Smooth muscle cell (in vitro differentiated cells): ENCODE results near the gene MFRP. TPM values are rescaled to one million over a fixed set of nuclear protein-coding genes. Genes with fewer than 3 reads are reported as not detected.

Source experiments
- DNase-seq: peaks from one replicate; lab custom pipeline; 2025; ENCODE audit not compliant: unreplicated experiment; lab: John Stamatoyannopoulos, UW
- H2AFZ ChIP-seq: fragments of 200-600 bp; sonication (generic); 2 replicates; pipeline ENCODE4 v1.6.0; 2016; ENCODE audit warnings: antibody characterized with exemption, low read depth, mild to moderate bottlenecking
- H3F3A ChIP-seq: fragments of 200-600 bp; sonication (generic); 2 replicates; pipeline ENCODE4 v1.6.0; 2017; ENCODE audit warnings: antibody characterized with exemption, low read depth
- H3K27ac ChIP-seq: fragments of 200-600 bp; sonication (generic); 2 replicates; pipeline ENCODE4 v1.5.1; 2016; ENCODE audit warnings: low read depth, mild to moderate bottlenecking
- H3K27me3 ChIP-seq: fragments of 200-600 bp; sonication (generic); 2 replicates; pipeline ENCODE4 v1.6.1; 2016; ENCODE audit warnings: low read depth, mild to moderate bottlenecking
- H3K36me3 ChIP-seq: fragments of 200-600 bp; sonication (generic); 2 replicates; pipeline ENCODE4 v1.5.1; 2016; ENCODE audit warnings: low read depth
- H3K4me1 ChIP-seq: fragments of 200-600 bp; sonication (generic); 2 replicates; pipeline ENCODE4 v1.5.1; 2016; ENCODE audit warnings: low read depth
- H3K4me2 ChIP-seq: fragments of 200-600 bp; sonication (generic); 2 replicates; pipeline ENCODE4 v1.6.0; 2016; ENCODE audit warnings: mild to moderate bottlenecking
- H3K4me3 ChIP-seq: fragments of 200-600 bp; sonication (generic); 2 replicates; pipeline ENCODE4 v1.5.1; 2016; ENCODE audit warnings: mild to moderate bottlenecking
- H3K79me2 ChIP-seq: fragments of 200-600 bp; sonication (generic); 2 replicates; pipeline ENCODE4 v1.6.0; 2016; ENCODE audit warnings: low read depth, mild to moderate bottlenecking
- H3K9ac ChIP-seq: fragments of 200-600 bp; sonication (generic); 2 replicates; pipeline ENCODE4 v1.6.0; 2016; ENCODE audit warnings: low read depth
- H3K9me3 ChIP-seq: fragments of 200-600 bp; sonication (generic); replicated peaks from 2 replicates; pipeline ENCODE4 v1.5.1; 2016; ENCODE audit warnings: low read depth
- H4K20me1 ChIP-seq: fragments of 200-600 bp; sonication (generic); 2 replicates; pipeline ENCODE4 v1.6.0; 2016; ENCODE audit warnings: low read depth
- WGBS: methylation state at CpG from one replicate; pipeline ENCODE4 v1.1.7; 2016; ENCODE audit warnings: low lambda C conversion rate; 5-methylcytosine and 5-hydroxymethylcytosine counted together
- polyA plus RNA-seq: library from polyadenylated mRNA; unstranded; fragments of >200 nt; fragmentation: Nextera tagmentation; extraction: Ambion mirVana; gene quantifications from 2 replicates; pipeline ENCODE4 v1.2.1, GENCODE V29; 2016
- total RNA-seq: library from RNA; depleted of rRNA; stranded (reverse); fragments of >200 nt; gene quantifications from 2 replicates; pipeline ENCODE4 v1.2.3, GENCODE V29; 2014
- TF ChIP-seq, protein P1 (sequence below): fragments of 200-600 bp; sonication (generic); IDR thresholded peaks from 2 replicates; pipeline ENCODE4 v1.5.1; 2017; ENCODE audit warnings: borderline replicate concordance, mild to moderate bottlenecking, antibody characterized with exemption; ENCODE audit not compliant: insufficient read depth, poor library complexity, severe bottlenecking

MFRP gene
- total and polyA plus RNA-seq, 2 experiments from 2014 or later = not detected

DNA sequence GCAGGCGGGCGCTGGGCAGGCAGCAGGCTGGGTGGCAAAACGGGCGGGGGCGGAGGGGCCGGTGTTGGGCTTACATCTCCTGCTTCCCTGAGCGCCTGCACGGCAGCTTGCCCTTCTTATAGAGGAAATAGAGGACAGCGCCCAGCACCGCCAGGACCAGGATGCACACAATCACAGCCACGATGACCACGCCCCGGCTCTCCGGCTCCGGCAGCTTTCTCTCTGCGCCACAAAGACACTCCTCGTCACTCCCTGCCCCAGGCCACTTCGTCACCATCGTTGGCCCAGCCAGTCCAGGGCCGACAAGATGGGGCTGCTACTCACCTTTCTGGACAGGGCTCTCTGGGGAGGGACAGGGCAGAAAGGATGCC is 35.8 kb downstream of the MFRP start:
- H3K4me2 ChIP-seq = no peak overlapping the region
- WGBS = 95% methylated on average over 20 of the region's 20 CpGs
- no peaks in the 10 kb centered on the region for H3K9me3 ChIP-seq
- H3K79me2 ChIP-seq = no peaks in the 10 kb centered on the region
- H3K36me3 ChIP-seq = no peaks in the 10 kb centered on the region
- no peak overlapping the region for H3K9ac ChIP-seq
- no peak overlapping the region for H3K4me3 ChIP-seq
- H4K20me1 ChIP-seq = no peaks in the 10 kb centered on the region
- no peak overlapping the region for H3K27ac ChIP-seq
- H2AFZ ChIP-seq = no peak overlapping the region
- H3F3A ChIP-seq = no peaks in the 10 kb centered on the region
- no peaks in the 10 kb centered on the region for H3K27me3 ChIP-seq
- TF ChIP-seq, protein P1, sequence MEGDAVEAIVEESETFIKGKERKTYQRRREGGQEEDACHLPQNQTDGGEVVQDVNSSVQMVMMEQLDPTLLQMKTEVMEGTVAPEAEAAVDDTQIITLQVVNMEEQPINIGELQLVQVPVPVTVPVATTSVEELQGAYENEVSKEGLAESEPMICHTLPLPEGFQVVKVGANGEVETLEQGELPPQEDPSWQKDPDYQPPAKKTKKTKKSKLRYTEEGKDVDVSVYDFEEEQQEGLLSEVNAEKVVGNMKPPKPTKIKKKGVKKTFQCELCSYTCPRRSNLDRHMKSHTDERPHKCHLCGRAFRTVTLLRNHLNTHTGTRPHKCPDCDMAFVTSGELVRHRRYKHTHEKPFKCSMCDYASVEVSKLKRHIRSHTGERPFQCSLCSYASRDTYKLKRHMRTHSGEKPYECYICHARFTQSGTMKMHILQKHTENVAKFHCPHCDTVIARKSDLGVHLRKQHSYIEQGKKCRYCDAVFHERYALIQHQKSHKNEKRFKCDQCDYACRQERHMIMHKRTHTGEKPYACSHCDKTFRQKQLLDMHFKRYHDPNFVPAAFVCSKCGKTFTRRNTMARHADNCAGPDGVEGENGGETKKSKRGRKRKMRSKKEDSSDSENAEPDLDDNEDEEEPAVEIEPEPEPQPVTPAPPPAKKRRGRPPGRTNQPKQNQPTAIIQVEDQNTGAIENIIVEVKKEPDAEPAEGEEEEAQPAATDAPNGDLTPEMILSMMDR = no peak
- H3K4me1 ChIP-seq = peaks cover 21% of the 10 kb centered on the region
- DNase-seq = no peak

DNA sequence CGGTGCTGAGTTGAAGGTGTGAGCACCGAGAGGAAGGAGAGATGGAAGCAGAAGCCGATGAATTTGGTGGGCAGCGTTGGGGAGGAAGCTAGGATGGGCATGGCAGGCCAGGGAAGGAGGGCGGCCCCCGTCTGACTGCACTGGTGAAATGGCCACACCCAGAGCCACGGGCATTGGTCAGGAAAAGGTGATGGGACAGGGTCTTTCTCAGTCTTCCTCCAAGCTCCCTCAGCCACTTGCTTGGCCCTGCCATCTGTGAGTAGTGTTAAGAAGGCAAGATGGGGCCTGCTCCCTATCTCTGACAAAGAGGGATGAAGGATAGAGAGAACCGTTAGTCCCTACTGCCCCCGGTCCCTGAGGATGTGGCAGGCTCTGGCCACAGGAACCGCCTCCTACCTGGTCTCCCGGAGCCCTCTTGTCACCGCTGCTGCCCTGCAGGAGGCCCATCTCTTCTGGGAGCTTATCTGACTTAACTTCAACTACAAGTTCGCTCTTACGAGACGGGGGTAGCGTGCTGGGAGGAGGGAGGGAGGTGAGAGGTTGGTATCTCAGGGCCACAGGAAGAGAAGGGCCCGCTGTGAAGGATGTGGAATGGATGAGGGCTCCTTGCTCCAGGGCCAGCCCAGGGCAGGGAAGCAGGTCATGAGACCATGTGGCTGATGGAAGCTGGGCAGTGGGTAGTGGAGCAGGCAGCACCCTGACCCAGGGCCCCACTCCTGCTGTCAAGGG is 36.4 kb downstream of the MFRP start:
- TF ChIP-seq, protein P1 = no peak
- no peak overlapping the region for H2AFZ ChIP-seq

DNA sequence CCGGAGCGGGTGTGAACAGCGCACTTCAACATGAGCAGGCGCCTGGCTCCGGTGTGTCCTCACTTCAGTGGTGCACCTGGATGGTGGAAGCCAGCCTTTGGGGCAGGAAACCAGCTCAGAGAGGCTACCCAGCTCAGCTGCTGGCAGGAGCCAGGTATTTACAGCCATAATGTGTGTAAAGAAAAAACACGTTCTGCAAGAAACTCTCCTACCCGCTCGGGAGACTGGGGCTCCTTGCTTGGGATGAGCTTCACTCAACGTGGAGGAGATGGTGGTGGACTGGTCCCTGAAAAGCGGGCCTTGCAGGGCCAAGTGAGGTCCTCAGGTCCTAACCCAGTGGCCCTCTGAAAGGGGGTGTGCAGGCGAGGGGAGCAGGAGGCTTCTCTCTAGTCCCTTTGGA is 37.1 kb downstream of the MFRP start:
- DNase-seq = no peak
- H3F3A ChIP-seq = no peaks in the 10 kb centered on the region
- no peaks in the 10 kb centered on the region for H4K20me1 ChIP-seq
- TF ChIP-seq, protein P1 = no peak
- 95% methylated on average over 11 of the region's 11 CpGs for WGBS
- no peak overlapping the region for H3K4me3 ChIP-seq
- no peaks in the 10 kb centered on the region for H3K9me3 ChIP-seq
- no peaks in the 10 kb centered on the region for H3K27me3 ChIP-seq
- no peak overlapping the region for H2AFZ ChIP-seq
- H3K4me2 ChIP-seq = no peak overlapping the region
- no peak overlapping the region for H3K9ac ChIP-seq
- no peaks in the 10 kb centered on the region for H3K36me3 ChIP-seq
- no peaks in the 10 kb centered on the region for H3K79me2 ChIP-seq
- H3K4me1 ChIP-seq = peaks cover 14% of the 10 kb centered on the region
- no peak overlapping the region for H3K27ac ChIP-seq

More for the DNA sequence above, 36.4 kb downstream of the MFRP start:
- Histone ChIP-seq H3K9me3 (no peaks in the 10 kb centered on the region), H3K4me2 (no peak overlapping the region), H3K27ac (no peak overlapping the region), H3K9ac (no peak overlapping the region), H3K27me3 (no peaks in the 10 kb centered on the region), H3K79me2 (no peaks in the 10 kb centered on the region), H3K4me1 (peaks cover 15% of the 10 kb centered on the region), H3F3A (no peaks in the 10 kb centered on the region), H3K36me3 (no peaks in the 10 kb centered on the region), H4K20me1 (no peaks in the 10 kb centered on the region), H3K4me3 (no peak overlapping the region)
- DNase-seq = no peak
- WGBS = 91% methylated on average over 17 of the region's 17 CpGs

DNA sequence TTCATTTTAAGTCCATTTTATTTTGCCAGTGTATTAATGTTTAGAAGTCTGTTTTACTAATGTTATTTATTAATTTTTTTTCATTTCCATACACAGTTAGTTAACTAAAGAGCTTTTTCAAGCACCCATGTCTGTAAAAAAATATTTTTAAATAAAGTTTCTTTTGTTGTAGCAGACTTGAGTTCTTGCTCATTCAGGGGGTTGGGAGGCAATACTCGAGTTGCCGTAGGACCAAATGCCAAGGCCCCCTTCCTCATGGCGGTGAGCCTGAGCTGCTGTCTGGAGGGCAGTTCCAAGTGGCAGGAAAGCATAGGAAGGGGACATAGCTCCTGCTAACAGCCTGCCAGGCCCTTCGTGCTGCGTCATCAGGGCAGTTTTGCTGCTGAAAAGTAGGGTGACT is 38.5 kb downstream of the MFRP start:
- no peak for DNase-seq
- 93% methylated on average over 5 of the region's 5 CpGs for WGBS
- no peaks in the 10 kb centered on the region for H4K20me1 ChIP-seq
- no peaks in the 10 kb centered on the region for H3K27me3 ChIP-seq
- no peaks in the 10 kb centered on the region for H3F3A ChIP-seq
- H3K4me2 ChIP-seq = no peak overlapping the region
- H3K79me2 ChIP-seq = no peaks in the 10 kb centered on the region
- no peaks in the 10 kb centered on the region for H3K36me3 ChIP-seq
- no peak overlapping the region for H3K9ac ChIP-seq
- peaks cover 14% of the 10 kb centered on the region for H3K4me1 ChIP-seq
- no peaks in the 10 kb centered on the region for H3K9me3 ChIP-seq
- TF ChIP-seq, protein P1 = no peak
- H2AFZ ChIP-seq = no peak overlapping the region
- no peak overlapping the region for H3K4me3 ChIP-seq
- H3K27ac ChIP-seq = no peak overlapping the region
